HG03558 (cell line): ENCODE measurements around the gene CCNL1.
"Not testable (repeated sequence)": the region's sequence is repeated elsewhere in the genome, so short reads cannot be mapped to it uniquely, and the experiment has no call there.

Experiments
- ATAC-seq: cut with Tn5 transposase; IDR thresholded peaks from one replicate; pipeline ENCODE4 v1.9.1; 2021; ENCODE audit warnings: moderate number of reproducible peaks; ENCODE audit not compliant: unreplicated experiment; ENCODE audit errors: extremely low read depth

The CCNL1 gene

DNA sequence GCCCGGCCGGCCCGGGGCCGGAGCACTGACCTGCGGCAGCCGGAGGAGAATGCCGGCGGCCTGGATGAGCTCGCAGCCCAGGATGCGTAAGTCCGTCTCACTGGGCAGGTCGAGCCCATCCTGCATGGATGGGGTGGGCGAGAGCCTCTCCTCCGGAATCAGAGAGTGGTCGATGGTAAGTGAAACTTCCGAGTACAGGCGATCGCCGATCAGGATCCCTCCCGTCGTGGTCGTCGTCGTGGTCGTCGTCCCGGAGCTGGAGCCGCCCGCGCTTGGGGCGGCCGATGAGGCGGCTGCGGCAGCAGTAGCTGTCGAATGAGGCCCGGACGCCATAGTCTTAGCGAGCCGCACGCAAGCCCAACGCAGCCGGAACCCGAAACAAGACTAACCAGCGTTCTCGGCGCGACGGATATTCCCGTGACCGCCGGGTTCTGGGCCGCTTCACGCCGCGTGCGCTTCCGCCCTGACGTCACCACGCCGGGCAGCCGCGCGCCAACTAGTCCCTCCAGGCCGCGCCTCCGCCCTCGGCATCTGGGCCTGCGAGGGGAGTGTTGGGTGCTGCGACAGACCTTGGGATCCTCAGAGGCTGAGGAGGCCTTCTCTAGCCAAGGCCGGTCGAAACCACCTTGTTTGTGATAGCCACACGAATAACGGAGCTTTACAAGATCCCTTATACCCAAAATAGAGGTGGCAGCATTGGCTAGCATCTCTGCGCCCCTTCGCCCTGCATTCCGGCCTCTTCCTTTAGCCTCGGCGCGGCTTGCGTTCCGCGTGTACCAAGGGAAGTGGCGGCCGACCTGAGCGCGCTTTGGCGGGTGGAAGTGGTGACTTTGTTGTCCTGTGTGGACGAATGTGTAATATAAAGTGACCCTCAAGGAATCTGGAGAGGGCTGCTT is at the start of gene CCNL1:
TSS of gene CCNL1 (minus strand) at position 386 of the 896 bp plus-strand sequence. CDS start at position 333, 53 bp downstream.
- ATAC-seq: peak; percentile 73

GRCh38 chr3:157204880-157205279 is 44.9 kb upstream of the CCNL1 start:
- no peak for ATAC-seq

GRCh38 chr3:157204431-157204830 is 44.5 kb upstream of the CCNL1 start:
- no peak for ATAC-seq

DNA sequence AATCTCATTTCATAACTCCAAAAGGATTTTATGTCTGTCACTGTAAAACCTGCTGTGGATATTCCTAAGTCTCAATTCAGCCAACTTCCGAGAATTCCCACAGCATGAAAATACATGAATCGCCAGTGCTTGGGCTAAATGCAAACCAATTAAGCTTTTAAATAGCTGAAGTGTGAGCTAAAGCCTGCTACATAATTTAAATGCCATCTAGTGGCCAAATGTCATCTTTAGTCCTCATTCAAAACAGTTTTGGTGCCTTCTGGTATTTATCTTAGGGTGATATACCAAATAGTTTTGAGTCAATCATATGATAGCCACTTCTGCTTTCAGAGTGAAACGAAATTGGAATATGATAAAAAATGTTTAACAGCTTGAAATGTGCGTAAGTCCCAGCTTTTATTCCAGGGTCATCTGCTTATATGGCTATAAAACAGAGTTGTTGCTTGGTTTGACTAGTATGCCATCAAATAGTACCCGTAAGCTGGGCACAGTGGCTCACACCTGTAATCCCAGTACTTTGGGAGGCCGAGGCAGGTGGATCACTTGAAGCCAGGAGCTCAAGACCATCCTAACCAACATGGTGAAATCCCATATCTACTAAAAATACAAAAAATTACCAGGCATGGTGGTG is 41.8 kb upstream of the CCNL1 start:
- no peak for ATAC-seq

DNA sequence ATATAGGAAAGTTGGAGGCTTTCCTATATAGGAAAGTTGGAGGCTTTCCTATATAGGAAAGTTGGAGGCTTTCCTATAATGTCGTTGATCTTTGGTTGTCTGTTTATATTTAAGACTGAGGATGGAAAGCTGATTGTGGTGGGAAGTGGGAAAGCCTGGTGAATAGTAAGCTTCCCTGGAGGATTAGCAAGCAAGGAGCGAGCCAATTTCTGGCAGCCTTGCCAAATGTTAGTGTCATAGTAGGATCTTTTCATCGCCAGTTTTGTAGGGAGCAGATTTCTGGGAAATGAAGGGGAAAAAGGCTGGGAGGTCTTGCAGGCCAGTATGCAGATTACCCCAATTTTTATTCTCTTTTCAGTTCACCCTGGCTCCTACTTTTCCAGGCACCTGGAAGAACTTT is 39.9 kb upstream of the CCNL1 start:
- no peak for ATAC-seq

- no peak for ATAC-seq
These were observed 36.0 kb upstream of the CCNL1 start for GRCh38 chr3:157195965-157196364.

- ATAC-seq: not testable (repeated sequence)
These were observed 31.2 kb upstream of the CCNL1 start for GRCh38 chr3:157191149-157191548.

GRCh38 chr3:157190380-157190872 is 30.5 kb upstream of the CCNL1 start:
- ATAC-seq: no peak

DNA sequence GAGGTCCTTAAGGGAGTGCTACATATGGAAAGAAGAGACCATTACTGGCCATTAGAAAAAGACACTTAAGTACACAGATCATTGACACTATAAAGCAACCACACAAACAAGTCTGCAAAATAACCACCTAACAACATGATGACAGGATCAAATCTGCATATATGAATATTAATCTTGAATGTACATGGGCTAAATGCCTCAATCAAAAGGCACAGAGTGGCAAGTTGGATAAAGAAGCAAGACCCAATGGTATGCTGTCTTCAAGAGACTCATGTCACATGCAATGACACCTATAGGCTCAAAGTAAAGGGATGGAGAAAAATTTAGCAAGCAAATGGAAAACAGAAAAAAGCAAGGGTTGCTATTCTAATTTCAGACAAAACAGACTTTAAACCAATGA is 28.4 kb upstream of the CCNL1 start:
- no peak for ATAC-seq

- no peak for ATAC-seq
These were observed 22.9 kb upstream of the CCNL1 start for GRCh38 chr3:157182879-157183278.

- no peak for ATAC-seq
These were observed 20.3 kb upstream of the CCNL1 start for GRCh38 chr3:157180262-157180661.

DNA sequence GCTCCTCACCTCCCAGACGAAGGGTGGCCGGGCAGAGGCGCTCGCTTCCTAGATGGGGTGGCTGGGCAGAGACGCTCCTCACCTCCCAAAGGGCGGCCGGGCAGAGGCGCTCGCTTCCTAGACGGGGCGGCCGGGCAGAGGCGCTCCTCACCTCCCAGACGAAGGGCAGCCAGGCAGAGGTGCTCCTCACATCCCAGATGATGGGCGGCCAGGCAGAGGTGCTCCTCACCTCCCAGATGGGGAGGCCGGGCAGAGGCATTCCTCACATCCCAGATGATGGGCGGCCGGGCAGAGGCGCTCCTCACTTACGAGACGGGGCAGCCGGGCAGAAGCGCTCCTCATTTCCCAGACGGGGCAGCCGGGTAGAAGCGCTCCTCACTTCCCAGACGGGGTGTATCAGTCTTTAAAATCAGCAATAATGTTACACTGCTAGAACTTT is 19.4 kb upstream of the CCNL1 start:
- ATAC-seq: no peak

- not testable (repeated sequence) for ATAC-seq
These were observed 18.8 kb upstream of the CCNL1 start for GRCh38 chr3:157178503-157179364.

DNA sequence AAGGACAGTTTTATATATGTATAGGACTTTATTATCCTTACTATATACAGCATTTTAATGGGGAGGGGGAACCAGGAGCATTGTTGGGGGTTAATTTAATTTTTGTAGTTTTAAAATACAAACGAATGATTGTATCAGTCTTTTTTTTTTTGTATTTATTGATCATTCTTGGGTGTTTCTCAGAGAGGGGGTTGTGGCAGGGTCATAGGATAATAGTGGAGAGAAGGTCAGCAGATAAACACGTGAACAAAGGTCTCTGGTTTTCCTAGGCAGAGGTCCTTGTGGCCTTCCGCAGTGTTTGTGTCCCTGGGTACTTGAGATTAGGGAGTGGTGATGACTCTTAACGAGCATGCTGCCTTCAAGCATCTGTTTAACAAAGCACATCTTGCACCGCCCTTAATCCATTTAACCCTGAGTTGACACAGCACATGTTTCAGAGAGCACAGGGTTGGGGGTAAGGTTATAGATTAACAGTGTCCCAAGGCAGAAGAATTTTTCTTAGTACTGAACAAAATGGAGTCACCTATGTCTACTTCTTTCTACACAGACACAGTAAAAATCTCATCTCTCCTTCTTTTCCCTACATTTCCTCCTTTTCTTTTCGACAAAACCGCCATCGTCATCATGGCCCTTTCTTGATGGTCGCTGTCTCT is 18.0 kb upstream of the CCNL1 start:
- ATAC-seq: not testable (repeated sequence)

DNA sequence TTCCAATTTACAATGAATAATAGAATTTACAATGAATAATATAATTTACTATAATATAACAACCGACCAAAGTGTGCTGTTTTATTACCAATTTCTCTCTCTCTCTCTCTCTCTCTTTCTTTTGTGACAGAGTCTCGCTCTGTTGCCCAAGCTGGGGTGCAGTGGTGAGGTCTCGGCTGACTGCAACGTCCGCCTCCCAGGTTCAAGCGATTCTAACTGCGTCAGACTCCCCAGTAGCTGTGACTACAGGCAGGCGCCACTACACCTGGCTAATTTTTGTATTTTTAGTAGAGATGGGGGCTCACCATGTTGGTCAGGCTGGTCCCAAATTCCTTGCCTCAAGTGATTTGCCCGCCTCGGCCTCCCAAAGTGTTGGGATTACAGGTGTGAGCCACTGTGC is 17.0 kb upstream of the CCNL1 start:
- no peak for ATAC-seq

DNA sequence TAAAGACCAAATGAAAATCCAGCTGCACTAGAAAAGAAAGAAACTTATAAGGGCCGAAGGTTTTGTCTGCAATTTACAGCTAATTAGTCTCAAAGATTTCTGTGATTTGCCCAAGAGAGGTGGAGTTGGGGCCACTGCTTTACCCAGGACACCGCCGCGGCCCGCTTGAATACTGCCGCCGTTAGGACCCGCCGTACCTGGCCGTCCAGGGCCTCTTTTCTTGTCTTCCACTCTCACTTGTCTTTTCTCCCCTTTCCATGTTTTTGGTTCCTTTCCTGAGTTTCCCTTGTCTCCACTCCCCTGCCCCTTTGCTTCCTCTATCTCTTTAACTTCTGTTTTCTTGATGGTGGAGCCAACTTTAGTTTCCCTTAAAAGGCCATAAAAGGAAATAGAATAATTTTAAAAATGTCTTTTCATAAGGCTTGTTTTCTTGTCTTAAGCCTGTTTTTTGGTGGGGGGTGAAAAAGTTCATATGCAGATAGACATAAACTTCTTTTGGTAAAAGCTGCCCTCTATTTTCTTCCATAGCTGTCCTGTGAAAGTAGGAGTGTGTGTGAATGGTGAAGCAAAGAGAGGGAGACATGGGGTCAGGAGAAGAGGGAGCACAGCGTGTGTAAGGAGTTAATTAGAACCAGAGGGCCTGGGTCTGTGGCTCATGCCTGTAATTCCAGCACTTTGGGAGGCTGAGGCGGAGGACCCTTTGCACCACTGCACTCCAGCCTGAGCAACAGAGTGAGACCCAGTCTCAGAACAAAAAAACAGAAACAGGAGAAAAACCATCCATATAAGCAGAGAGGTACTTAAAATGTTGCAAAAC is 16.0 kb upstream of the CCNL1 start:
- ATAC-seq: no peak

GRCh38 chr3:157174649-157175498 is 14.9 kb upstream of the CCNL1 start:
- ATAC-seq: peak; percentile 88

GRCh38 chr3:157174290-157174648 is 14.3 kb upstream of the CCNL1 start:
- ATAC-seq: no peak
